Erythroblast (primary cell): ENCODE results near the gene MYO1G.

Experiments
- GATA1 ChIP-seq: IDR thresholded peaks from 2 replicates; pipeline ENCODE4 v1.6.1; 2011; ENCODE audit warnings: low read depth, mild to moderate bottlenecking, control low read depth, low read length, moderate library complexity
- POLR2A ChIP-seq: IDR thresholded peaks from 2 replicates; pipeline ENCODE4 v1.6.1; 2011; ENCODE audit warnings: mild to moderate bottlenecking, low read length

GRCh38 chr7:44953156-44953555 lies 25.7 kb downstream of the MYO1G start:
- TF ChIP-seq POLR2A (no peak), GATA1 (no peak)
